Right renal pelvis (tissue), 4 donors: ENCODE measurements around the gene TSHZ3. TPM values are rescaled to one million over a fixed set of nuclear protein-coding genes. Genes with fewer than 3 reads are reported as not detected.

Experiments used
- DNase-seq, 4 donors: peaks; one replicate each; pipeline ENCODE4 v3.0.0-alpha.2; 2013; ENCODE audit warnings: low read depth in 4 of 4, low spot score in 3 of 4, missing footprints in 1 of 4
- polyA plus RNA-seq, 4 donors: library from polyadenylated mRNA; unstranded; fragments of 120-200 nt; gene quantifications; one replicate each; pipeline ENCODE4 v1.2.1, GENCODE V29; 2013; ENCODE audit not compliant: insufficient read length in 4 of 4

Gene TSHZ3
- polyA plus RNA-seq, 4 donors = 10.1 to 15.7 (median 14.2) TPM

GRCh38 chr19:31268751-31269383, 80.4 kb downstream of the TSHZ3 start:
- no peak for DNase-seq

GRCh38 chr19:31266731-31267130, 82.5 kb downstream of the TSHZ3 start:
- DNase-seq = no peak

- no peak for DNase-seq
Observed at GRCh38 chr19:31266196-31266595, 83.0 kb downstream of the TSHZ3 start.

- DNase-seq = no peak
Observed at GRCh38 chr19:31264041-31264778, 85.0 kb downstream of the TSHZ3 start.

GRCh38 chr19:31263328-31263727, 85.9 kb downstream of the TSHZ3 start:
- no peak for DNase-seq

GRCh38 chr19:31262725-31263191, 86.5 kb downstream of the TSHZ3 start:
- no peak for DNase-seq

GRCh38 chr19:31261603-31262212, 87.5 kb downstream of the TSHZ3 start:
- no peak for DNase-seq

- no peak for DNase-seq
Observed at GRCh38 chr19:31261019-31261602, 88.1 kb downstream of the TSHZ3 start.

GRCh38 chr19:31260171-31260933, 88.9 kb downstream of the TSHZ3 start:
- no peak for DNase-seq

GRCh38 chr19:31258211-31259052, 90.8 kb downstream of the TSHZ3 start:
- DNase-seq = no peak

- DNase-seq = no peak
Observed at GRCh38 chr19:31257426-31258130, 91.7 kb downstream of the TSHZ3 start.

GRCh38 chr19:31257025-31257424, 92.2 kb downstream of the TSHZ3 start:
- DNase-seq = no peak

GRCh38 chr19:31256593-31256960, 92.7 kb downstream of the TSHZ3 start:
- no peak for DNase-seq

- no peak for DNase-seq
Observed at GRCh38 chr19:31255831-31256592, 93.2 kb downstream of the TSHZ3 start.

GRCh38 chr19:31255174-31255799, 93.9 kb downstream of the TSHZ3 start:
- no peak for DNase-seq

GRCh38 chr19:31254611-31255010, 94.6 kb downstream of the TSHZ3 start:
- no peak for DNase-seq

- no peak for DNase-seq
Observed at GRCh38 chr19:31254180-31254551, 95.1 kb downstream of the TSHZ3 start.
